HCT116 (cell line): ENCODE measurements around the gene OR10J1. TPM values are rescaled to one million over a fixed set of nuclear protein-coding genes. Genes with fewer than 3 reads are reported as not detected.
"Not testable (repeated sequence)": the region's sequence is repeated elsewhere in the genome, so short reads cannot be mapped to it uniquely, and the experiment has no call there.

Experiments
- ATAC-seq: fragments of 200-7000 bp; cut with Tn5 transposase; 2 replicates; pipeline ENCODE4 v1.9.1; 2020; ENCODE audit warnings: mild to moderate bottlenecking, moderate library complexity
- BruUV-seq: library from RNA; stranded (reverse); fragments of 400-500 nt; replicated peaks from 2 replicates; lab custom pipeline; 2021; lab: Mats Ljungman, UMichigan
- CTCF ChIA-PET: fragments of 300-600 bp; sonication (Branson Sonifier 250); formaldehyde crosslinking; loops from one replicate; lab custom pipeline; 2021; ENCODE audit warnings: antibody characterized with exemption; lab: Charles Lee
- POLR2A ChIA-PET: fragments of 300-600, 350-600 bp; sonication (Branson Sonifier 250); formaldehyde crosslinking; loops from one replicate; lab custom pipeline; 2021; ENCODE audit warnings: antibody characterized with exemption; lab: Charles Lee
- RAD21 ChIA-PET, 2 experiments: fragments of 300-600 bp; sonication (Branson Sonifier 250); formaldehyde crosslinking; loops; one replicate each; lab custom pipeline; 2023; ENCODE audit warnings: low total read pairs in 2 of 2; ENCODE audit not compliant: uncharacterized antibody in 2 of 2, unreplicated experiment in 2 of 2, low non-redundant PET in 1 of 2; lab: Charles Lee
- DNase-seq: peaks from one replicate; pipeline ENCODE4 v3.0.0-alpha.2; 2010; ENCODE audit warnings: low read depth, low spot score
- H2AFZ ChIP-seq: fragments of 200-600 bp; shearing (Covaris generic), sonication (generic); 2 replicates; pipeline ENCODE4 v1.6.1; 2017; ENCODE audit warnings: low read depth, mixed run types, mixed read lengths, antibody characterized with exemption, low read length; ENCODE audit not compliant: poor library complexity, severe bottlenecking
- H3K27ac ChIP-seq: 2 replicates; pipeline ENCODE4 v1.5.1; 2012; ENCODE audit warnings: low read depth, low read length
- H3K27me3 ChIP-seq: fragments of 200-600 bp; sonication (generic); 2 replicates; pipeline ENCODE4 v1.6.1; 2016; ENCODE audit warnings: mixed run types, low read length, mixed read lengths; ENCODE audit not compliant: insufficient read depth
- H3K36me3 ChIP-seq, 2 experiments: fragments of 200-500 bp in 1 of 2; fragments of 200-600 bp in 1 of 2; sonication (Bioruptor generic) in 1 of 2; sonication (generic) in 1 of 2; 2 replicates each; pipeline versions ENCODE4 v1.5.1 to v1.6.1; 2014 to 2016; ENCODE audit warnings: low read length in 2 of 2, inconsistent platforms in 1 of 2, mixed read lengths in 1 of 2, mixed run types in 1 of 2; ENCODE audit not compliant: insufficient read depth in 2 of 2, control insufficient read depth in 1 of 2
- H3K4me1 ChIP-seq, 2 experiments: fragments of 200-600 bp in 1 of 2; sonication (generic) in 1 of 2; 2 replicates each; pipeline versions ENCODE4 v1.5.1 to v1.6.1; 2012 to 2017; ENCODE audit warnings: low read length in 2 of 2, inconsistent platforms in 1 of 2, mild to moderate bottlenecking in 1 of 2, mixed read lengths in 1 of 2, mixed run types in 1 of 2, moderate library complexity in 1 of 2; ENCODE audit not compliant: insufficient read depth in 2 of 2, control insufficient read depth in 1 of 2
- H3K4me2 ChIP-seq: fragments of 200-600 bp; sonication (generic); 2 replicates; pipeline ENCODE4 v1.6.1; 2017; ENCODE audit warnings: mixed run types, low read length, mixed read lengths
- H3K4me3 ChIP-seq, 2 experiments: fragments of 200-600 bp in 1 of 2; sonication (generic) in 1 of 2; replicated peaks in 1 of 2; 2 replicates each; pipeline ENCODE4 v1.5.1; 2011 to 2016; ENCODE audit warnings: low read length in 2 of 2, control low read depth in 1 of 2, low read depth in 1 of 2, mild to moderate bottlenecking in 1 of 2, mixed read lengths in 1 of 2, mixed run types in 1 of 2
- H3K79me2 ChIP-seq: fragments of 200-600 bp; sonication (generic); 2 replicates; pipeline ENCODE4 v1.6.1; 2017; ENCODE audit warnings: mild to moderate bottlenecking, mixed run types, low read length, moderate library complexity, mixed read lengths; ENCODE audit not compliant: insufficient read depth
- H3K9ac ChIP-seq: fragments of 200-600 bp; sonication (generic); 2 replicates; pipeline ENCODE4 v1.6.1; 2016; ENCODE audit warnings: low read length, mixed read lengths
- H3K9me2 ChIP-seq: fragments of 200-600 bp; sonication (generic), shearing (Covaris generic); 2 replicates; pipeline ENCODE4 v1.6.1; 2017; ENCODE audit warnings: mixed run types, mild to moderate bottlenecking, moderate library complexity; ENCODE audit not compliant: insufficient read depth
- H3K9me3 ChIP-seq, 2 experiments: fragments of 200-500 bp in 1 of 2; fragments of 200-600 bp in 1 of 2; sonication (Bioruptor generic) in 1 of 2; sonication (generic) in 1 of 2; 2 replicates each; pipeline ENCODE4 v1.6.1; 2014 to 2017; ENCODE audit warnings: low read length in 2 of 2, mixed read lengths in 2 of 2, inconsistent platforms in 1 of 2, low read depth in 1 of 2, mild to moderate bottlenecking in 1 of 2, mixed run types in 1 of 2, moderate library complexity in 1 of 2; ENCODE audit not compliant: control insufficient read depth in 1 of 2, insufficient read depth in 1 of 2
- H4K20me1 ChIP-seq: fragments of 200-600 bp; sonication (generic), shearing (Covaris generic); 2 replicates; pipeline ENCODE4 v1.6.1; 2017; ENCODE audit warnings: mixed run types, mild to moderate bottlenecking, moderate library complexity; ENCODE audit not compliant: insufficient read depth
- ATF3 ChIP-seq: IDR thresholded peaks from 2 replicates; pipeline ENCODE4 v1.6.1; 2012
- CBX3 ChIP-seq: IDR thresholded peaks from 2 replicates; pipeline ENCODE4 v1.6.1; 2012; ENCODE audit warnings: low read depth
- EZH2phosphoT487 ChIP-seq: fragments of 200-600 bp; IDR thresholded peaks from 2 replicates; pipeline ENCODE4 v1.6.1; 2018; ENCODE audit warnings: antibody characterized with exemption, borderline replicate concordance
- JUND ChIP-seq: IDR thresholded peaks from 2 replicates; pipeline ENCODE4 v1.6.1; 2012
- MAX ChIP-seq: IDR thresholded peaks from 2 replicates; pipeline ENCODE4 v1.6.1; 2012
- POLR2AphosphoS5 ChIP-seq: IDR thresholded peaks from 2 replicates; pipeline ENCODE4 v1.6.1; 2011; ENCODE audit warnings: mild to moderate bottlenecking, low read depth, low read length, moderate library complexity
- SIN3A ChIP-seq: IDR thresholded peaks from 2 replicates; pipeline ENCODE4 v1.6.1; 2012; ENCODE audit warnings: low read depth
- ZFX ChIP-seq: fragments of 450-650 bp; IDR thresholded peaks from 2 replicates; pipeline ENCODE4 v1.6.1; 2017
- ZNF274 ChIP-seq: fragments of 200-500 bp; sonication (Bioruptor generic); IDR thresholded peaks from 2 replicates; pipeline ENCODE4 v1.6.1; 2014; ENCODE audit warnings: mild to moderate bottlenecking, low read depth, low read length, inconsistent platforms
- intact Hi-C: fragments of 100-400 bp; cut with micrococcal nuclease; formaldehyde crosslinking; loops from 2 replicates; pipeline ENCODE4 v1.10.0; 2022
- total RNA-seq: library from RNA; stranded (reverse); gene quantifications from one replicate; pipeline ENCODE4 v1.2.1, GENCODE V29; 2021; ENCODE audit not compliant: unreplicated experiment

OR10J1 gene
- total RNA-seq, 1 experiment from 2014 or later, result not detected

- no peaks in the 10 kb centered on the region for H3K9me3 ChIP-seq
- TF ChIP-seq MAX, result no peak
- no peak for TF ChIP-seq ATF3
- no peak for TF ChIP-seq CBX3
- TF ChIP-seq ZFX, result no peak
- TF ChIP-seq SIN3A, result no peak
- no peak for TF ChIP-seq POLR2AphosphoS5
- TF ChIP-seq EZH2phosphoT487, result no peak
- no peak for TF ChIP-seq JUND
- no peak for TF ChIP-seq ZNF274
- no peak overlapping the region for H3K27ac ChIP-seq
- POLR2A ChIA-PET, result no interaction called here
- DNase-seq (no peak), ATAC-seq (no peak)
- intact Hi-C loops, result no loop called here
- H3K36me3 ChIP-seq, result no peaks in the 10 kb centered on the region
- CTCF ChIA-PET, result no interaction called here
- no peaks in the 10 kb centered on the region for H3K4me1 ChIP-seq
- RAD21 ChIA-PET, result no interaction called here
- H2AFZ ChIP-seq, result no peak overlapping the region
- no peak overlapping the region for H3K4me3 ChIP-seq
- no peaks in the 10 kb centered on the region for H3K27me3 ChIP-seq
- H3K4me2 ChIP-seq, result no peak overlapping the region
- H3K9me2 ChIP-seq, result no peaks in the 10 kb centered on the region
- no TSS peak for BruUV-seq
- no peaks in the 10 kb centered on the region for H4K20me1 ChIP-seq
- H3K79me2 ChIP-seq, result no peaks in the 10 kb centered on the region
- H3K9ac ChIP-seq, result no peak overlapping the region
Observed at GRCh38 chr1:159448181-159448580, 8.7 kb downstream of the OR10J1 start.

- BruUV-seq, DNase-seq, POLR2A ChIA-PET, ATAC-seq, H3K9ac ChIP-seq, intact Hi-C loops, H3K4me2 ChIP-seq, H3K36me3 ChIP-seq, H3K79me2 ChIP-seq, H3K27me3 ChIP-seq, H3K27ac ChIP-seq, CTCF ChIA-PET, RAD21 ChIA-PET, H3K9me2 ChIP-seq, H3K4me1 ChIP-seq, H2AFZ ChIP-seq, H3K4me3 ChIP-seq, H3K9me3 ChIP-seq, H4K20me1 ChIP-seq: not testable (repeated sequence)
Observed at GRCh38 chr1:159449605-159450004, 10.1 kb downstream of the OR10J1 start.
